ENCODE measurements around the gene SP3.

Gene SP3

GRCh38 chr2:173972165-173972564 lies 7.0 kb upstream of the SP3 start:
- Histone ChIP-seq H3K27me3 (ENCODE audit: insufficient read depth, low read length, poor library complexity) (no peaks in the 10 kb centered on the region), H2AFZ (ENCODE audit: low read depth, low read length) (no peak overlapping the region), H3K79me2 (ENCODE audit: insufficient read depth, low read length) (peaks cover under 1% of the 10 kb centered on the region; the same call in 1 of the 2 replicates), H3K36me3 (ENCODE audit: insufficient read depth, low read length) (no peaks in the 10 kb centered on the region), H3K27ac (ENCODE audit: low read length) (no peak overlapping the region), H4K20me1 (ENCODE audit: insufficient read depth, low read length) (no peaks in the 10 kb centered on the region), H3K4me3 (ENCODE audit: low read depth in 1 of 2, low read length in 2 of 2) (no peak overlapping the region), H3K9ac (ENCODE audit: low read depth, low read length) (no peak overlapping the region), H3K4me1 (ENCODE audit: insufficient read depth, low read length) (no peaks in the 10 kb centered on the region), H3K9me3 (ENCODE audit: insufficient read depth, low read length, severe bottlenecking) (no peaks in the 10 kb centered on the region), H3K4me2 (ENCODE audit: insufficient read depth, low read length) (no peak overlapping the region)
- ATAC-seq (ENCODE audit: insufficient read depth, low read depth) (no peak), DNase-seq (no peak)
- no peak for TF ChIP-seq EZH2 (IDR thresholded peaks at IDR 0.05; ENCODE audit: borderline replicate concordance, low read depth, low read length, severe bottlenecking)
- TF ChIP-seq, protein P1, sequence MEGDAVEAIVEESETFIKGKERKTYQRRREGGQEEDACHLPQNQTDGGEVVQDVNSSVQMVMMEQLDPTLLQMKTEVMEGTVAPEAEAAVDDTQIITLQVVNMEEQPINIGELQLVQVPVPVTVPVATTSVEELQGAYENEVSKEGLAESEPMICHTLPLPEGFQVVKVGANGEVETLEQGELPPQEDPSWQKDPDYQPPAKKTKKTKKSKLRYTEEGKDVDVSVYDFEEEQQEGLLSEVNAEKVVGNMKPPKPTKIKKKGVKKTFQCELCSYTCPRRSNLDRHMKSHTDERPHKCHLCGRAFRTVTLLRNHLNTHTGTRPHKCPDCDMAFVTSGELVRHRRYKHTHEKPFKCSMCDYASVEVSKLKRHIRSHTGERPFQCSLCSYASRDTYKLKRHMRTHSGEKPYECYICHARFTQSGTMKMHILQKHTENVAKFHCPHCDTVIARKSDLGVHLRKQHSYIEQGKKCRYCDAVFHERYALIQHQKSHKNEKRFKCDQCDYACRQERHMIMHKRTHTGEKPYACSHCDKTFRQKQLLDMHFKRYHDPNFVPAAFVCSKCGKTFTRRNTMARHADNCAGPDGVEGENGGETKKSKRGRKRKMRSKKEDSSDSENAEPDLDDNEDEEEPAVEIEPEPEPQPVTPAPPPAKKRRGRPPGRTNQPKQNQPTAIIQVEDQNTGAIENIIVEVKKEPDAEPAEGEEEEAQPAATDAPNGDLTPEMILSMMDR (IDR thresholded peaks at IDR 0.05; ENCODE audit: borderline replicate concordance, extremely low read depth, low read length, poor library complexity, severe bottlenecking), result no peak

DNA sequence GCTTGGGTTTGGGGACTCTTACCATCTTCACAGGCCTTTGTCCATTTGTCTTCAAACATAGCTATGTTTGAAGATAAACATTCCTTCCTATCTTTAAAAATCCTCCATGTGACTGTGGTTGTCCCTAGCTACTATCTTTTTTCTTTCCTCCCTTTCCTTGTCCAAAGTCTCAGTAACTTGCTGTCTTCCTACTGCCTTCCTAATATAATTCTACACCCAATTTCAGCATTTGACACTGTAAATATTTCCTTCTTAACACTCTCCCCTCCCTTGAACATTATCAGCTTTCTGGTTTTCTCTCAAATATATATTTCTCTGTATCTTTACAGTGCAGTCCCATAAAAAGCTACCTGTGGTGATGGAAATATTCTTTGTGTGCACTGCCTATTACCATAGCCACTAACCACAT lies 5.3 kb upstream of the SP3 start:
- TF ChIP-seq, protein P1 (IDR thresholded peaks at IDR 0.05; ENCODE audit: borderline replicate concordance, extremely low read depth, low read length, poor library complexity, severe bottlenecking), result no peak
- TF ChIP-seq EZH2 (IDR thresholded peaks at IDR 0.05; ENCODE audit: borderline replicate concordance, low read depth, low read length, severe bottlenecking), result no peak
- no peak overlapping the region for H3K4me3 ChIP-seq (ENCODE audit: low read depth in 1 of 2, low read length in 2 of 2)
- H3K27ac ChIP-seq (ENCODE audit: low read length), result no peak overlapping the region
- H3K9me3 ChIP-seq (ENCODE audit: insufficient read depth, low read length, severe bottlenecking), result no peaks in the 10 kb centered on the region
- no peak overlapping the region for H3K4me2 ChIP-seq (ENCODE audit: insufficient read depth, low read length)
- no peak overlapping the region for H2AFZ ChIP-seq (ENCODE audit: low read depth, low read length)
- H3K79me2 ChIP-seq (ENCODE audit: insufficient read depth, low read length), result peaks cover 15% of the 10 kb centered on the region
- peaks cover 11% of the 10 kb centered on the region for H3K4me1 ChIP-seq (ENCODE audit: insufficient read depth, low read length)
- ATAC-seq (ENCODE audit: insufficient read depth, low read depth), result no peak
- no peaks in the 10 kb centered on the region for H3K27me3 ChIP-seq (ENCODE audit: insufficient read depth, low read length, poor library complexity)
- H3K36me3 ChIP-seq (ENCODE audit: insufficient read depth, low read length), result no peaks in the 10 kb centered on the region
- no peak overlapping the region for H3K9ac ChIP-seq (ENCODE audit: low read depth, low read length)
- DNase-seq, result no peak
- no peaks in the 10 kb centered on the region for H4K20me1 ChIP-seq (ENCODE audit: insufficient read depth, low read length)

DNA sequence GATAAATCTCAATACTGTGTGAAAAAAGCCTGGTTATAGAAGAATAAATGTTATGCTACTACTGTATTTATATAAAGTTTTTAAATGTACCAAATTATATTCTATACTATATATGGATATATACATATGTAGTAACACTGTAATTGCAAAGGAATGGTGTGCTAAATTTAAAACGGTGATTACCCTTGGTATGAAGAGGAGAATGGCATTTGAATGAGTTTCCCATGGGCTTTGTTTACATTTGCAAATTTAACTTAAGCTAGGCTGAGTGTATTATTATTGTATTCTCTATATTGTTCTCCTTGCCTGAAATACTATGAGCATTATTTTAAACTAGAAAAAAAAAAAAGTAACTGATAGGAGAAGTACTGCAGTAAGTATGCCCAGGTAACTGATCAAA lies 4.7 kb upstream of the SP3 start:
- TF ChIP-seq EZH2 (IDR thresholded peaks at IDR 0.05; ENCODE audit: borderline replicate concordance, low read depth, low read length, severe bottlenecking), result no peak
- TF ChIP-seq, protein P1 (IDR thresholded peaks at IDR 0.05; ENCODE audit: borderline replicate concordance, extremely low read depth, low read length, poor library complexity, severe bottlenecking), result no peak
- no peaks in the 10 kb centered on the region for H4K20me1 ChIP-seq (ENCODE audit: insufficient read depth, low read length)
- H2AFZ ChIP-seq (ENCODE audit: low read depth, low read length), result no peak overlapping the region
- no peak overlapping the region for H3K27ac ChIP-seq (ENCODE audit: low read length)
- no peak for DNase-seq
- no peak overlapping the region for H3K4me3 ChIP-seq (ENCODE audit: low read depth in 1 of 2, low read length in 2 of 2)
- peaks cover 11% of the 10 kb centered on the region for H3K4me1 ChIP-seq (ENCODE audit: insufficient read depth, low read length)
- no peaks in the 10 kb centered on the region; the same call in 1 of the 2 replicates for H3K36me3 ChIP-seq (ENCODE audit: insufficient read depth, low read length)
- peaks cover 17% of the 10 kb centered on the region for H3K79me2 ChIP-seq (ENCODE audit: insufficient read depth, low read length)
- H3K4me2 ChIP-seq (ENCODE audit: insufficient read depth, low read length), result no peak overlapping the region
- no peak overlapping the region for H3K9ac ChIP-seq (ENCODE audit: low read depth, low read length)
- H3K9me3 ChIP-seq (ENCODE audit: insufficient read depth, low read length, severe bottlenecking), result no peaks in the 10 kb centered on the region
- no peak for ATAC-seq (ENCODE audit: insufficient read depth, low read depth)
- H3K27me3 ChIP-seq (ENCODE audit: insufficient read depth, low read length, poor library complexity), result no peaks in the 10 kb centered on the region

GRCh38 chr2:173968551-173968950 lies 3.4 kb upstream of the SP3 start:
- TF ChIP-seq EZH2 (IDR thresholded peaks at IDR 0.05; ENCODE audit: borderline replicate concordance, low read depth, low read length, severe bottlenecking), result no peak
- TF ChIP-seq, protein P1 (IDR thresholded peaks at IDR 0.05; ENCODE audit: borderline replicate concordance, extremely low read depth, low read length, poor library complexity, severe bottlenecking), result no peak
- H3K9me3 ChIP-seq (ENCODE audit: insufficient read depth, low read length, severe bottlenecking), result no peaks in the 10 kb centered on the region
- no peak overlapping the region for H3K4me3 ChIP-seq (ENCODE audit: low read depth in 1 of 2, low read length in 2 of 2)
- no peak overlapping the region for H2AFZ ChIP-seq (ENCODE audit: low read depth, low read length)
- no peaks in the 10 kb centered on the region; the same call in 1 of the 2 replicates for H3K36me3 ChIP-seq (ENCODE audit: insufficient read depth, low read length)
- no peaks in the 10 kb centered on the region for H4K20me1 ChIP-seq (ENCODE audit: insufficient read depth, low read length)
- ATAC-seq (ENCODE audit: insufficient read depth, low read depth), result no peak
- H3K9ac ChIP-seq (ENCODE audit: low read depth, low read length), result no peak overlapping the region
- no peak for DNase-seq
- peaks cover 11% of the 10 kb centered on the region for H3K4me1 ChIP-seq (ENCODE audit: insufficient read depth, low read length)
- peaks cover 19% of the 10 kb centered on the region for H3K79me2 ChIP-seq (ENCODE audit: insufficient read depth, low read length)
- H3K27ac ChIP-seq (ENCODE audit: low read length), result no peak overlapping the region
- H3K4me2 ChIP-seq (ENCODE audit: insufficient read depth, low read length), result no peak overlapping the region
- no peaks in the 10 kb centered on the region for H3K27me3 ChIP-seq (ENCODE audit: insufficient read depth, low read length, poor library complexity)

Measured in DND-41 (cell line).